HG02678 (cell line): Measurements from ENCODE around the gene ZNF778.
"Not testable (repeated sequence)": the region's sequence is repeated elsewhere in the genome, so short reads cannot be mapped to it uniquely, and the experiment has no call there.

Experiments used
- ATAC-seq: cut with Tn5 transposase; IDR thresholded peaks from one replicate; pipeline ENCODE4 v1.9.1; 2021; ENCODE audit warnings: mild to moderate bottlenecking, moderate library complexity; ENCODE audit not compliant: unreplicated experiment

The ZNF778 gene

DNA sequence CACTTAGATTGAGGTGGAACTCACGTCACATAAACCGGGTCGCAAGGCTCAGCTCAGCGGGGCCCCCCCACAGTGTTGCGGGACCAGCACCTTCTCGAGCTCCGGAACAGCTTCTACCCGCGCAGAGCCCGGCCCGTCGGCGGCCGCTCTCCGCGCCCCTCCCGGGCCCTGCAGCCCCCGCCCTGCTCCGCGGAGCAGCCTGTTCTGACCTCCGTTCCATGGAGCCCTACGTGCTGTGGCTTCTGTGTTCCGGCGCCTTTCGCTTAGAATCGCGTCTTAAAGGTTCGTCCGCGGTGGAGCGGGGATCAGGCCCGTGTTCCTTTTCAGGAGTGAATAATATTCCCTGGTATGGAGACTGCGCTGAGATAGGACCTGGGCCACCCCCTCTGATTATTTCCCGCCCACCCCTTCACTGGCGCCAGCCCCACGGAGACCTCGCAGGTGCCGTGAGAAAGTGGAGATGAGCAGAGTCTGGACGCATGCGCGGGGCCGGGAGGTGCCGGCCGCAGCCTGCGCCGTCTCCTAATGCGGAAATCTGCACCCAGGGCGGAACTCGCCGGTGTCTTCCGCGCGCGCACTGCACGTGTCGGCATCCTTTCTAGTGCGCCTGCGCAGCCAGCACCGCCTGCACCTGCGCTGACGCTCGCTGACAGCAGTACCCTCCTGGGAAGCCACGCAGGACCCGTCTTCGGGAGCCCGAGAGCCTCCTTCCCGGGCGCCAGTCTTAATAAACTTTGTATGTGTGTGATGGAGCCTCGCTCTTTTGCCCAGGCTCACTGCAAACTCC, 30.9 kb downstream of the ZNF778 start:
- ATAC-seq: no peak

- ATAC-seq: no peak
Measured at GRCh38 chr16:89253548-89254287, 36.2 kb downstream of the ZNF778 start.

DNA sequence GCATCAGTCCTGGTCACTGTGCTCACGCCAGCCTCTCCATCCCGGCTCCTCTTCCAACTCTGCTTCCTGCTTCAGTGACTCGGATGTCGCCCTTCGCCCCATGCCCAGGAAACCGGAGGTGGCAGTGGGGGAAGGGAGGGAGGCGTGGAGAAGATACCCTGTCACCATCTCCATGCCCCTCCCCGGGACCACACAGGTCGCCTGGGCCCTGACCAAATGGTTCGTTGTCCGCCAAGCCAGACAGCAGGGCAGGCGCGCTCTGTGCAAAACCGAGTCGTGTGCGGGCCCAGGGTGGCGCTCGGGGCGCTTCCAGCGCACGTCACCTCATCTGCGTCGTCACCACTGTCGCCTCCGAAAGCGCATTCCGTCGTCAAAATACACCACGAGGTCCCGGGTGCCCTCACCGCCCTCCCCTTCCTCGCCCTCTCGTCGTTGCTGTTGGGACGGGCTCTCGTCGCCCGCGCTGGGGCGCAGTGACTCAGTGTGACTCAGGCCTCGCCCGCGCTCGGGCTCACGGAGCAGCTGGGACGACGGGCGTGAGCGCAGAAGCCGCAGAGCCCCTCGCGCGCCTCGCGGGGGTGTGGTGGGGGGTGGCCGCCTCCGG, 39.2 kb downstream of the ZNF778 start:
- ATAC-seq: no peak

DNA sequence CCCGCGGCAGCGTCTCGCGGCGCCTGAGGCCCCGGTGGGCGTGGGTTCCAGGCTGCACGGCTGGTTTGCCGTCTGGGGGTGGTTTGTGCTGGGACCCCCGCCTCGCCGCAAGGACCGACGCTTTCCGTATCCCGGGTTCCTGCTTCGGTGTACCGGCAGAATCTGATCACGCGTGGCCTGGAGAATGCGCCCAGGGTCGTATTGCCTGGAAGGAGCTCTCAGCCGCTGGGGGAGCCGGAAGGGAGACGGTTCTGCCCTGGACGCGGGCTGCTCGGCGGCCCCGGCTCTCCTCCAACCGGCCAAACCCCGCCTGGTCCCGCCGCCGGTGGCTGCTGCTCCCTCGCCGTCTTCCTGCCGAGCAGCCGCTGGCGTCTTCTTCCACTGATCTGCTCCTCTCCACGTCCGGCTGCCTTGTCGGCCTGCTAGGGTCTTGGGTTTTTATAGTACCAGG, 39.8 kb downstream of the ZNF778 start:
- no peak for ATAC-seq

DNA sequence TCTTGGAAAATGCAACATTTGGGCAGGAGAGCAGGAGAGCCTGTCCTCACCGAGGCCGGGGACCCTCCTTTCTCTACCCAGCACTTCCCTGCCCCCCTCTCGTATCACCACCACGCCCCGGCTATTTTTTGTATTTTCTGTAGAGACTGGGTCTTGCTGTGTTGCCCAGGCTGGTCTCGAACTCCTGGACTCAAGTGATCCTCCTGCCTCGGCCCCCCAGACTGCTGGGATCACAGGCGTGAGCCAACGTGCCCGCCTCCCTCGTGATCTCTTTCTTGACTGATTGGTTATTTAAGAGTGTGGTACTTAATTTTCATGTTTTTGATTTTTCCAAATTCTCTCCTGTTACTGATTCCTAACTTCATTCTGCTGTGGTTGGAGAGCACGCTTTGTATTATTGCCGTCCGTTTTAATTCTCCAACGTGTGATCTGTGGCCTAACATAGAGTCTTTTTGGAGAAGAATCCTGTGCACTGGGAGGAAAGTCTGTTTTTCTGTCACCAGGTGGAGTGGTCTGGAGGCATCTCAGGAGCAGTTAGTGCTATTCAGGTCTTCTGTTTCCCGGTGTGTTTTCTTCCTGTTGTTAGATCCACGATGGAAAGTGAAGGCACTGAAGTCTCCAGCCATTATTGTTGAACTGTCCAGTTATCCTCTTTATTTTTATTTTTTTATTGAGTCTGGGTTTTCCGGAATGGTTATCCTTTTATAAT, 40.4 kb downstream of the ZNF778 start:
- no peak for ATAC-seq

DNA sequence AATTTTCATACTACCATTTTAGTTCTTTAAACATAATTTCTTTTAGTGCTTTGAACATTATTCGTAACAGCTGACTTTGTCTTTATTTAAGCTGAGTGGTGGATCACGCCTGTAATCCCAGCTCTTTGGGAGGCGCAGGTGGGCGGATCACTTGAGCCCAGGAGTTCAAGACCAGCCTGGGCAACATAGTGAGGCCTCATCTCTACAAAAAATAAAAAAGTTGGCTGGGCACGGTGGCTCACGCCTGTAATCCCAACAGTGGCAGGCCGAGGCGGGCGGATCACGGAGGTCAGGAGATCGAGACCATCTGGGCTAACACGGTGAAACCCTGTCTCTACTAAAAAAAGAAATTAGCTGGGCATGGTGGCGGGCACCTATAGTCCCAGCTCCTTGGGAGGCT, 42.4 kb downstream of the ZNF778 start:
- not testable (repeated sequence) for ATAC-seq

DNA sequence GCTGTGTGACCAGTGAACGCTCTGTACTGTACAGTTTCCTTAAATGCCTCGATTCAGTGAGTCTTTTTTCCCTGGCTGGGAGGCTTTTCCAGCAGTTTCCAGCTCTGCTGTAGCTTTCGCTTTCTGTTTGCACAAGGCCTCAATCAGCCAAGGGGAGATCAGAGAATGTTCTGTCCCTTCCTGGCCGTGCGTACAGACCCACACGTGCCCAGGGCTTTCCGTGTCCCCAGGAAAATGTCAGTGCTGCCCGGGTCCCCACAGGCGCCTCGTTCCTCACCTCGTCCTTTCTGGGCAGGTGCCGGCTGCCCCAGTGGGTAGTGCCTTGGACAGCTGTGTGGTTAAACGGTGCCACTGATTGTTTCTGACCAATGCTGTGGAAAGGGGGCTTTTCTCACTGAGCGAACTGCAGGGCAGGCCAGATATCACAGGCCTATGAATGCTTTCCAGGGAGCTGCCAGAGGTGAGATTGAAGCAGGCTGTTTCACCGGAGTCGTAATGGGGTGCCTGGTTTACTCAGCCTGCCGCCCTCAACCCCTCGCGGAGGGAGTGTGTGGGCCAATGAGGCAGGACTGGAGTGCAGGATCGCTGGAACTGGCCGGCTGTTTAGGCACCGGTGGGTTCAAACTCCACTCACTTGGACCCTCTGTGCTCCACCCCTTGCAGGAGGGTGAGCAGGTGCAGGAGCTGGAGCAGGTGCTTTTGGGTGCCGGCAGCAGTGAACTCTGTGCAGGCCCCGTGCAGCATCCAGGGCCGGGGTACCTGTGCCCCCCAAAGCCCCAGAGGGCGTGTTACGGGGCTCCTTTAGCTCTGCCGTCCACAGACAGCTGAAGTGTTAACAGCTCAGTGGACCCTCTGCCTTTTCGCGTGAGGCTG, 44.4 kb downstream of the ZNF778 start:
- ATAC-seq: no peak

- no peak for ATAC-seq
Measured at GRCh38 chr16:89264800-89265550, 47.5 kb downstream of the ZNF778 start.

DNA sequence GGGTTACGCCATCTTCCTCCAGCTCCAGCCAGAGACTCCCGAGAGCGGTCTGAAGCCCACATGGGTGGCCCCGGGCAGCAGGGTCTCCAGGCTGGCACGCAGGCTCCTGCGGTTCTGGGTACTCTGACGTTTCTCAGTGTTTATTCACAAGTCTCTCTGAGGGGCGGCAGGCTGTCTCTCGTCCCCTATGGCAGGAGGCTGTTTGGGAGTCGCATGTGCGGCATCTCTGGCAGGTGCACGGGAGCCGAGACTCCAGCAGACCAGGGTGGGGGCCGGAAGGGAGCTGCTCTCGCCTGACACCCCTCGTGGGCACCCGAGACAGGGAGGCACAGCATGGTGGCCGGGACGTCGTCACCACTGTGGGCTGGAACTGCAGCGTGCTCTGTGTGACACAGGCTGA, 48.1 kb downstream of the ZNF778 start:
- ATAC-seq: no peak

GRCh38 chr16:89266521-89267134, 49.1 kb downstream of the ZNF778 start:
- ATAC-seq: no peak

DNA sequence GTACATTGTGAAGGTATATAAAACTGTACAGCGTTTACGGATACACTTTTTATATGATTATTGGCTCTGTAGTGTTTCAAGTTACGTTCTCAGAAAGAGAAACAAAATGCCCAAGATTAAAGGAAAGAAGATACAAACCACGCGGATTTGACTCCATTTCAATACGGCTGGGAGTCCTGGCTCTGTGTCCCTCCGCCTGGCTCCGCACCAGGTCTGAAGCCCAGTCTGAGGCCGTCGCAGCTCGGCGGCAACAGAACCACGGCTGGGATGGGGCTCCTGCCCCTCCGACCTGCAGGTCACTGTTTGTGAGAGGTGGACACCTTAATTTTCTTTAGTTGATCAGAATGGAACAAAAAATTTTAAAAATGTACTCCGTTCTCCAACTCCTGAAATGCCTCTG, 50.2 kb downstream of the ZNF778 start:
- not testable (repeated sequence) for ATAC-seq

GRCh38 chr16:89268585-89268984, 51.1 kb downstream of the ZNF778 start:
- ATAC-seq: no peak

DNA sequence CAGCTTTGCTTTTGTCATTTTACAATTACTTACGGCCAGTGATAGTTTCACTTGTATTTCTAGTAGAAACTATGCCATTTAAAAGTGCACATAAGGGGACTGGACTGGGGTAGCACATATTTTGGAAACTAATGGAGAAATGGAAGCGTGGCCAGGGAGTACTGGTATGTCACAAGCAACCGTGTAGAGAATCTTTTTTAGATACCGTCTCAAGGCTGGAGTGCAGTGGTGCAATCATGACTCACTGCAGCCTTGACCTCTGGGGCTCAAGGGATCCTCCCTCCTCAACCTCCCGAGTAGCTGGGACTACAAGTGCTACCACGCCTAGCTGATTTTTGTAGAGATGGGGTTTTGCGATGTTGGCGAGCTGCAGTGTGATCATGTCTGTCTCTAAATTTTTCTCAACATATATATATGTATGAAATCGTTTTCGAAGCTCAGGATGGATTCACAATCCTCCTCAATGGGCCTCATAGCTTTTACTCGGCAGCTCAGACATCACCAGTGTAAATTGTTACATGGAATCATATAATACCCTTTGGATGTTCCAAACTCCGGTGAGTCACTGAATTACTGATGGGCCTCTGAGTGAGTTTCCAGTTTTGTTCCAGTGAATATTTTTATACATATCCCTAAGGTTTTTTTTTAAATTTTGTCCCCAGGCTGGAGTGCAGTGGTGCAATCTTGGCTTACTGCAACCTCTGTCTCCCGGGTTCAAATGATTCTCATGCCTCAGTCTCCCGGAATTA, 51.7 kb downstream of the ZNF778 start:
- ATAC-seq: no peak

DNA sequence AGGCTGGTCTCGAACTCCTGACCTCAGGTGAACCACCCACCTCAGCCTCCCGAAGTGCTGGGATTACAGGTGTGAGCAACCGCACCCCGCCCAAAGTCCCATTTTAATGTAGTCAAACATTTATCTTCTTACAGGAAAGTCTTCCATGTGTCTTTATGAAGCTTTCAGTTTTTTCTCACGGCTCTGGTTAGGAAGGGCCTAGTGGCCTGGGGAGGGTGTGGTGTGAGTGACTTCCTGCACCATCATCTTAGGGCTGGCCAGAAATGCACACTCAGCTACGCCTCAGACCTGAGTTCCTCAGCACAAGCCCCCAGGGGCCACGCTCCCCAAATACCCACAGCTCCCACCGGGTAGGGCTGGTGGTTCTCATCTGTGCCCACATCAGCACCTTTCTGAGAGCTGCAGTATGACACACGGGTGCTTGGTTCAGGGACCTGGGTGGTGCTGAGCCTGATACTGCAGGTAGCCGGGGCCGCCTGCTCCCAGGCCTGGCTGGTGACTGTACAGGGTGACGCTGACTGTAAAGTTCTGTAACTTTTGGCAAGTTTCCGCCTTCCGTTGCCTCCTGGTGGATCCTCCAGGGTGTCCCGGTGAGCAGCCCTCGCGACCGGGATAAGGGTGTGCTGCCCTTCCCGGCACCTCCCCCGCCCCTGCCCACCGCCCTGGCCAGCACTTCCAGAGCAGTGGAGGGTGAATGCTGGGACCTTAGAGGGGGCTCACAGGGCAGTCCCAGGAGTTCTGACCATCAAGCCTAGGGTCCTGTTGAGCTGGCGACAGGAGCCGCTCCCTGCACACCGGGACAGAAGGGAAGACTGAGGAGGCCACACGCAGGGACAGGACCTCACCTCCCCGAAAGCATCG, 52.5 kb downstream of the ZNF778 start:
- no peak for ATAC-seq

- ATAC-seq: no peak
Measured at GRCh38 chr16:89270666-89271345, 53.3 kb downstream of the ZNF778 start.

DNA sequence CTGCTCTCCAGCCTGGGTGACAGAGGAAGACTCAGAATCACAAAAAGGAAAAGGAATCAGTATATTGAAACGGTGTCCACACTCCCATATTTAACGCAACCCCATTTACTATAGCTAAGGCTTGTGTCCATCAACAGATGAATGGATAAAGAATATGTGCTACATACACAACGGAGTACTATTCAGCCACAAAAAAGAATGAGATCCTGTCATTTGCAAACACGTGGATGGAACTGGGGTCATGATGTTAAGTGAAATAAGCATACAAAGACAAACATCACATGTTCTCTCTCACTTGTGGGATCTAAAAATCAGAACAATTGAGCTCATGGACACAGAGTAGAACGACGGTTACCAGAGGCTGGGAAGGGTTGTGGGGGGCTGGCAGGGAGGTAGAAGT, 55.1 kb downstream of the ZNF778 start:
- no peak for ATAC-seq
